Lower leg skin (tissue), 4 donors: ENCODE results near the gene MED29. TPM values are rescaled to one million over a fixed set of nuclear protein-coding genes. Genes with fewer than 3 reads are reported as not detected.

Experiments
- DNase-seq, 2 donors: peaks; one replicate each; pipeline ENCODE4 v3.0.0-alpha.2; 2019; ENCODE audit warnings: low spot score in 2 of 2
- H3K4me3 ChIP-seq: fragments of 200-600 bp; sonication (generic); 2 replicates; pipeline ENCODE4 v1.5.1; 2017; ENCODE audit warnings: mild to moderate bottlenecking, low read depth; ENCODE audit not compliant: poor library complexity, severe bottlenecking
- CTCF ChIP-seq, 3 donors: fragments of 450-650 bp; IDR thresholded peaks; one replicate each; pipeline ENCODE4 v1.5.1; 2016; ENCODE audit warnings: antibody characterized with exemption in 3 of 3, mild to moderate bottlenecking in 3 of 3, moderate library complexity in 2 of 3
- POLR2A ChIP-seq, 2 donors: fragments of 450-650 bp; IDR thresholded peaks; one replicate each; pipeline ENCODE4 v1.6.1; 2016 to 2017; ENCODE audit warnings: antibody characterized with exemption in 2 of 2, mild to moderate bottlenecking in 1 of 2, moderate library complexity in 1 of 2
- WGBS, 2 donors: methylation state at CpG; one replicate each; pipeline ENCODE4 v1.1.5; 2018; 5-methylcytosine and 5-hydroxymethylcytosine counted together
- intact Hi-C: fragments of 100-400 bp; cut with DNase I; formaldehyde crosslinking; loops from one replicate; pipeline ENCODE4 v1.15.0; 2023; ENCODE audit warnings: low total_unique reads
- total RNA-seq, 4 donors: library from RNA; depleted of rRNA; stranded (reverse); fragments of >200 nt; gene quantifications; one replicate each; pipeline ENCODE4 v1.1.0, GENCODE V29; 2016

Gene MED29
- total RNA-seq, 4 donors from 2014 or later, result 30.3 to 35.8 (median 33.3) TPM

DNA sequence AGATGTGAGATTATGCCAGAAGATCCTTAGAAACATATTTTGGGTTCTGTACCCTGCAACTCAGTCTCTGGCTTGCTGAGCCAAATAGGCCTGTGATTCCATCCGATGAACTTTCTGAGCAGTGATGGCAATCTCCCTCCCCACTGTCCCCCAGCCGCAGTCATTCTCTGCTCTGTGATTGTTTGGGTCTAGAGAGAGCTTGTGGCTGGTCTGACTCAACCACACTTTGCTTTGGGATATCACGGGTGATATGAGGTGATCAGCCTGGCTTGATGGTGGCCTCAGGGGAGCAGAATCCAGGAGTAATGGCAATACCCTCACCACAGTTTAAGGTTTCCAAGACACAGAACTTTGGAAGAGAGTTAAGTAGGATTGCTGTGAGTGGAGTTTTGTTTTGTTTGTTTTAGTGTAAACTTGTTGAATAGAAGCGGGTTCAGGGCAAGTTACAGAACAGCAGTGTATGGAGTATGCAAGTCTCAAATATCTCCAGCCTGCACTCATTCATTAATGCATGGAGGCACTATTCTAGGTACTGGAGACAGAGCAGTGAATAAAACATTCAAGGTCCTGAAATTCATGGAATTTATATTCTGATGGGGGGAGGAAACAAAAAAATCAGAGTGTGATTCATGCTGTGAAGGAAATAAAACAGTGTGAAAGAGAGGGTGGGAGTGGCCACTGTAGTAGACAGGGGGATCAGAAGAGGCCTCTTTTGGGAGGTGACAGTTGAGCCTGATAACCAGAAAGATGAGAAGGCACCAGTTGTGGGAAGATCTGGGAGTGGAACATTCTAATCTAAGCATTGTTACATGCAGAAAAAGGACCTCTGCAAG lies 43.6 kb upstream of the MED29 start:
- no peak overlapping the region for H3K4me3 ChIP-seq
- DNase-seq, result no peak
- WGBS, 2 donors, result 75 to 80% methylated on average over 4 of the region's 4 CpGs
- no peak for TF ChIP-seq CTCF (IDR thresholded peaks at IDR 0.05)
- TF ChIP-seq POLR2A (IDR thresholded peaks at IDR 0.05), result no peak
- intact Hi-C loops, result no loop called here

DNA sequence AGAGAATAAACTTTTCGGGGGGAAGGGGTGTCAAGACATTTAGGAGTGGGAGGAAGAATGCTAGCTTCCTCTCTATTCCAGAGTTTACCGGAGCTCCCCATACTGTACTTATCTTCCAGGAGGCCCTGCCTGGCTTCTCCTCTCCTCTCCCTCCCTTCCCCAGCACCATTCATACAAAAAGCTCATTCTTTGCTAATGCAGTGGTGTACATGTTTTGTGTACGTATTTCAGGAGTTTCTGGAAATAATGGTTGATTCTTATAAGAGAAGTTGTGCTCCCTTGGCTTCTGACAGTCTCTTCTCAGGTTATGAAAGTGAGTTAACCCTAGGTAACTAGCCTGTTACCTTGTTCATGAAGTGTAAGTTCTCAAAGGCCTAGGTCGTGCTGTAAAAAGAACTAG lies 41.9 kb upstream of the MED29 start:
- intact Hi-C loops, result no loop called here

GRCh38 chr19:39350156-39350555 lies 41.0 kb upstream of the MED29 start:
- TF ChIP-seq POLR2A (IDR thresholded peaks at IDR 0.05) (no peak), CTCF (IDR thresholded peaks at IDR 0.05) (no peak)
- H3K4me3 ChIP-seq, result no peak overlapping the region
- 96 to 98% methylated on average over 3 of the region's 3 CpGs for WGBS, 2 donors
- no peak for DNase-seq
- intact Hi-C loops, result no loop called here

More for the DNA sequence above, 41.9 kb upstream of the MED29 start:
- H3K4me3 ChIP-seq, result no peak overlapping the region
- 71 to 82% methylated on average over 4 of the region's 4 CpGs for WGBS, 2 donors
- TF ChIP-seq CTCF (IDR thresholded peaks at IDR 0.05) (no peak), POLR2A (IDR thresholded peaks at IDR 0.05) (no peak)
- DNase-seq, result no peak

DNA sequence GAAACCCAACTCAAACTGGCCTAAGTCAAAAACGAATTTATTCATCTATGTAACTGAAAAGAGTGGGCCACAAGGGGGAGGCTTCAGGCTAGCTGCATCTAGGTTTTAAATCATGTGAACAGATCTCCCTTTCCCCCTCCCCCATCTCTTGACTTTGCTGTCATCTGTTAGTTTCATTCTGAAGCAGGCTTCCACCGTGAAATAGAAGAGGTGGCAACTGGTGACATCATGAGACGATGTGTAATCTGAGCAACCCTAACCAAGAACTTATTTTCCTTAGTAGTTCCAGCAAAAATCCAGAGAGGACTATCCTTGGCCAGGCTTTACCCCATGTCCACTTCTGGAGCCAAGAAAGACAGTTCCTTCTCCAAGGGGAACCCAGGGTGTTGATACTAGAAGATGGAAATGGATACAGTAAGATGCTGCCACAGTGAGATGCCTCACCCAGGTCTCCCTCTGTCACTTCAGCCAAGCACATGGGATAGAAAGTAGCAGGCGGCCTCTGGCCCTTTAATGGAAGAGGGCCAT lies 39.6 kb upstream of the MED29 start:
- intact Hi-C loops, result no loop called here
- TF ChIP-seq POLR2A (IDR thresholded peaks at IDR 0.05), result no peak
- TF ChIP-seq CTCF (IDR thresholded peaks at IDR 0.05), result no peak
- H3K4me3 ChIP-seq, result no peak overlapping the region
- no peak for DNase-seq
- WGBS, 2 donors, result 58 to 60% methylated on average over 4 of the region's 4 CpGs

- H3K4me3 ChIP-seq, result no peak overlapping the region
- WGBS, 2 donors, result 56 to 63% methylated on average over 12 of the region's 12 CpGs
- TF ChIP-seq CTCF (IDR thresholded peaks at IDR 0.05), result no peak
- TF ChIP-seq POLR2A (IDR thresholded peaks at IDR 0.05), result no peak
- no peak for DNase-seq
- intact Hi-C loops, result no loop called here
These were observed 38.6 kb upstream of the MED29 start for GRCh38 chr19:39352381-39353255.
